ENCODE results near the gene SLC2A13.

SLC2A13 gene

GRCh38 chr12:39712334-39712733 is 393.5 kb downstream of the SLC2A13 start:
- no peak for DNase-seq
